Stomach (tissue), 9 donors: ENCODE data around the gene DIS3L2. TPM values are rescaled to one million over a fixed set of nuclear protein-coding genes. Genes with fewer than 3 reads are reported as not detected.

Source experiments
- DNase-seq, 2 donors: peaks; one replicate each; pipeline versions ENCODE4 v3.0.0 to v3.0.0-alpha.2; 2013 to 2019
- H3K27ac ChIP-seq, 5 donors: fragments of 200-600 bp in 4 of 5; sonication (generic) in 4 of 5; one replicate each; pipeline ENCODE4 v1.5.1; 2013 to 2019; ENCODE audit warnings: mild to moderate bottlenecking in 1 of 5, moderate library complexity in 1 of 5
- H3K27me3 ChIP-seq, 3 donors: fragments of 200-600 bp; sonication (generic); one replicate each; pipeline ENCODE4 v1.5.1; 2017 to 2019; ENCODE audit warnings: mixed run types in 1 of 3
- H3K36me3 ChIP-seq, 4 donors: fragments of 200-600 bp; sonication (generic); 1 replicate in 3 of 4; 2 replicates in 1 of 4; pipeline ENCODE4 v1.5.1; 2016 to 2019
- H3K4me1 ChIP-seq, 4 donors: fragments of 200-600 bp; sonication (generic); one replicate each; pipeline ENCODE4 v1.5.1; 2016 to 2019
- H3K4me3 ChIP-seq, 4 donors: fragments of 200-600 bp; sonication (generic) in 3 of 4; one replicate each; pipeline ENCODE4 v1.5.1; 2016 to 2019; ENCODE audit warnings: mild to moderate bottlenecking in 1 of 4
- H3K9me3 ChIP-seq, 4 donors: fragments of 200-600 bp; sonication (generic); one replicate each; pipeline ENCODE4 v1.5.1; 2016 to 2019
- CTCF ChIP-seq, 7 experiments: fragments of 450-650 bp in 4 of 7; fragments of 200-600 bp in 3 of 7; sonication (generic) in 3 of 7; IDR thresholded peaks; one replicate each; pipeline ENCODE4 v1.5.1; 2016 to 2019; ENCODE audit warnings: antibody characterized with exemption in 7 of 7, control low read depth in 2 of 7, mild to moderate bottlenecking in 1 of 7
- EP300 ChIP-seq: sonication (generic); formaldehyde crosslinking; IDR thresholded peaks from one replicate; pipeline ENCODE4 v1.6.1; 2017; ENCODE audit warnings: antibody characterized with exemption
- POLR2A ChIP-seq, 4 donors: fragments of 450-650 bp; IDR thresholded peaks; one replicate each; pipeline ENCODE4 v1.6.1; 2016; ENCODE audit warnings: antibody characterized with exemption in 4 of 4, control low read depth in 2 of 4, mild to moderate bottlenecking in 1 of 4, moderate library complexity in 1 of 4
- POLR2AphosphoS5 ChIP-seq, 3 donors: sonication (generic); formaldehyde crosslinking; IDR thresholded peaks; one replicate each; pipeline ENCODE4 v1.6.1; 2016; ENCODE audit warnings: antibody characterized with exemption in 3 of 3
- WGBS, 5 donors: extraction: QIAGEN DNeasy Blood & Tissue Kit in 3 of 5; methylation state at CpG; one replicate each; pipeline versions ENCODE4 v1.1.5 to v1.1.7; 2013 to 2018; 5-methylcytosine and 5-hydroxymethylcytosine counted together
- intact Hi-C: fragments of 100-400 bp; cut with DNase I; formaldehyde crosslinking; loops from one replicate; pipeline ENCODE4 v1.15.1; 2023; ENCODE audit warnings: low total_unique reads
- polyA plus RNA-seq, 3 donors: library from polyadenylated mRNA; stranded (reverse); fragments of 200-250 nt; gene quantifications; one replicate each; pipeline ENCODE4 v1.2.3, GENCODE V29; 2013
- total RNA-seq, 5 donors: library from RNA; depleted of rRNA; stranded (reverse); fragments of >200 nt; gene quantifications; one replicate each; pipeline versions ENCODE4 v1.1.0 to v1.2.3, GENCODE V29; 2014 to 2016
- donor health status: healthy with polysubstance abuse.
- donor health status: Bipolar disorder and iron deficiency.
- donor health status: healthy.

Gene DIS3L2
- total and polyA plus RNA-seq, 8 donors = 10.4 to 124 (median 26.8) TPM

- no peak for DNase-seq
- no peak overlapping the region for H3K27ac ChIP-seq
These were observed 114.3 kb downstream of the DIS3L2 start for GRCh38 chr2:232075859-232076258.

GRCh38 chr2:232076272-232076671 lies 114.8 kb downstream of the DIS3L2 start:
- no peak overlapping the region for H3K27ac ChIP-seq
- DNase-seq = no peak
- no peaks in the 10 kb centered on the region for H3K36me3 ChIP-seq
- no peak overlapping the region for H3K4me3 ChIP-seq
- no peaks in the 10 kb centered on the region for H3K27me3 ChIP-seq
- 90 to 100% (median 97%) methylated on average over 1 of the region's 1 CpG for WGBS, 5 donors
- no peaks in the 10 kb centered on the region for H3K9me3 ChIP-seq
- peaks cover 0 to 13% (median 10%) of the 10 kb centered on the region in 4 donors for H3K4me1 ChIP-seq
- intact Hi-C loops = no loop called here
- TF ChIP-seq CTCF (IDR thresholded peaks at IDR 0.05) (no peak), POLR2A (IDR thresholded peaks at IDR 0.05) (no peak), EP300 (no peak), POLR2AphosphoS5 (IDR thresholded peaks at IDR 0.05) (no peak)

More at GRCh38 chr2:232075859-232076258, 114.3 kb downstream of the DIS3L2 start:
- intact Hi-C loops = no loop called here
- Histone ChIP-seq H3K9me3 (no peaks in the 10 kb centered on the region), H3K4me1 (peaks cover 0 to 13% (median 10%) of the 10 kb centered on the region in 4 donors), H3K27me3 (no peaks in the 10 kb centered on the region), H3K36me3 (no peaks in the 10 kb centered on the region), H3K4me3 (no peak overlapping the region)
- no peak for TF ChIP-seq CTCF (IDR thresholded peaks at IDR 0.05)
- TF ChIP-seq EP300 = no peak
- no peak for TF ChIP-seq POLR2A (IDR thresholded peaks at IDR 0.05)
- TF ChIP-seq POLR2AphosphoS5 (IDR thresholded peaks at IDR 0.05) = no peak
- 89 to 97% (median 94%) methylated on average over 1 of the region's 1 CpG for WGBS, 5 donors

GRCh38 chr2:232076736-232077135 lies 115.2 kb downstream of the DIS3L2 start:
- DNase-seq = no peak
- Histone ChIP-seq H3K27ac (no peak overlapping the region), H3K4me1 (peaks cover 0 to 13% (median 10%) of the 10 kb centered on the region in 4 donors), H3K27me3 (no peaks in the 10 kb centered on the region), H3K9me3 (no peaks in the 10 kb centered on the region), H3K36me3 (no peaks in the 10 kb centered on the region), H3K4me3 (no peak overlapping the region)
- intact Hi-C loops = no loop called here
- 89 to 97% (median 94%) methylated on average over 3 of the region's 3 CpGs for WGBS, 5 donors
- no peak for TF ChIP-seq CTCF (IDR thresholded peaks at IDR 0.05)

- 29 to 55% (median 39%) methylated on average over 5 of the region's 5 CpGs for WGBS, 5 donors
- H3K27ac ChIP-seq = no peak overlapping the region
- intact Hi-C loops = no loop called here
- H3K36me3 ChIP-seq = peaks cover 4 to 25% (median 22%) of the 10 kb centered on the region in 4 donors
- peaks cover 0 to 7% (median 0%) of the 10 kb centered on the region in 4 donors for H3K9me3 ChIP-seq
- TF ChIP-seq EP300 = no peak
- peak in 1 of 3 donors; percentile 12 for TF ChIP-seq POLR2AphosphoS5 (IDR thresholded peaks at IDR 0.05)
- H3K4me3 ChIP-seq = no peak overlapping the region
- H3K4me1 ChIP-seq = peaks cover 0 to 8% (median 4%) of the 10 kb centered on the region in 4 donors
- H3K27me3 ChIP-seq = no peaks in the 10 kb centered on the region
- peak in 1 of 2 donors; percentile 41 for DNase-seq
These were observed 123.7 kb downstream of the DIS3L2 start for GRCh38 chr2:232085164-232085563.

GRCh38 chr2:232085826-232086425 lies 124.4 kb downstream of the DIS3L2 start:
- H3K27me3 ChIP-seq = no peaks in the 10 kb centered on the region
- peaks cover 0 to 10% (median 4%) of the 10 kb centered on the region in 4 donors for H3K4me1 ChIP-seq
- no peak overlapping the region for H3K4me3 ChIP-seq
- 86 to 92% (median 90%) methylated on average over 16 of the region's 16 CpGs for WGBS, 5 donors
- H3K36me3 ChIP-seq = peaks cover 4 to 27% (median 23%) of the 10 kb centered on the region in 4 donors
- no peak for TF ChIP-seq POLR2A (IDR thresholded peaks at IDR 0.05)
- TF ChIP-seq CTCF (IDR thresholded peaks at IDR 0.05) = no peak
- no peak for TF ChIP-seq POLR2AphosphoS5 (IDR thresholded peaks at IDR 0.05)
- TF ChIP-seq EP300 = no peak
- peaks cover 0 to 7% (median 0%) of the 10 kb centered on the region in 4 donors for H3K9me3 ChIP-seq
- intact Hi-C loops = no loop called here
- peak overlapping the region in 1 of 5 donors; percentile 56 for H3K27ac ChIP-seq
- no peak for DNase-seq
